Thyroid gland (tissue), 4 donors: ENCODE results near the gene GJC2. TPM values are rescaled to one million over a fixed set of nuclear protein-coding genes. Genes with fewer than 3 reads are reported as not detected.

Source experiments
- DNase-seq, 2 donors: peaks; one replicate each; pipeline ENCODE4 v3.0.0-alpha.2; 2019
- H3K27ac ChIP-seq, 3 donors: fragments of 200-600 bp; sonication (generic); 1 replicate in 2 of 3; 2 replicates in 1 of 3; pipeline ENCODE4 v1.5.1; 2016 to 2019; ENCODE audit warnings: mild to moderate bottlenecking in 1 of 3, moderate library complexity in 1 of 3
- H3K27me3 ChIP-seq: fragments of 200-600 bp; sonication (generic); one replicate; pipeline ENCODE4 v1.5.1; 2019
- H3K36me3 ChIP-seq, 2 donors: fragments of 200-600 bp; sonication (generic); one replicate each; pipeline ENCODE4 v1.5.1; 2016 to 2019
- H3K4me1 ChIP-seq, 2 donors: fragments of 200-600 bp; sonication (generic); one replicate each; pipeline ENCODE4 v1.5.1; 2017 to 2019
- H3K4me3 ChIP-seq, 3 donors: fragments of 200-600 bp; sonication (generic); replicated peaks in 1 of 3; 1 replicate in 2 of 3; 2 replicates in 1 of 3; pipeline ENCODE4 v1.5.1; 2016; ENCODE audit warnings: mild to moderate bottlenecking in 1 of 3
- H3K9me3 ChIP-seq: fragments of 200-600 bp; sonication (generic); one replicate; pipeline ENCODE4 v1.5.1; 2017
- POLR2A ChIP-seq, 2 donors: fragments of 450-650 bp; IDR thresholded peaks; one replicate each; pipeline ENCODE4 v1.6.1; 2017; ENCODE audit warnings: antibody characterized with exemption in 2 of 2, mild to moderate bottlenecking in 2 of 2, moderate library complexity in 1 of 2
- WGBS, 2 donors: methylation state at CpG; one replicate each; pipeline ENCODE4 v1.1.5; 2017; 5-methylcytosine and 5-hydroxymethylcytosine counted together
- intact Hi-C: fragments of 100-400 bp; cut with DNase I; formaldehyde crosslinking; loops from one replicate; pipeline ENCODE4 v1.15.1; 2023
- total RNA-seq, 4 donors: library from RNA; depleted of rRNA; stranded (reverse); fragments of >200 nt; gene quantifications; one replicate each; pipeline ENCODE4 v1.2.3, GENCODE V29; 2016
- TF ChIP-seq, protein P1 (sequence below), 6 experiments: fragments of 200-600 bp in 3 of 6; fragments of 450-650 bp in 3 of 6; sonication (generic) in 3 of 6; IDR thresholded peaks; one replicate each; pipeline ENCODE4 v1.5.1; 2016 to 2019; ENCODE audit warnings: antibody characterized with exemption in 6 of 6, mild to moderate bottlenecking in 2 of 6, inconsistent platforms in 1 of 6, moderate library complexity in 1 of 6

GJC2 gene
- total RNA-seq, 4 donors from 2014 or later: 2.1 to 14.0 (median 3.8) TPM

DNA sequence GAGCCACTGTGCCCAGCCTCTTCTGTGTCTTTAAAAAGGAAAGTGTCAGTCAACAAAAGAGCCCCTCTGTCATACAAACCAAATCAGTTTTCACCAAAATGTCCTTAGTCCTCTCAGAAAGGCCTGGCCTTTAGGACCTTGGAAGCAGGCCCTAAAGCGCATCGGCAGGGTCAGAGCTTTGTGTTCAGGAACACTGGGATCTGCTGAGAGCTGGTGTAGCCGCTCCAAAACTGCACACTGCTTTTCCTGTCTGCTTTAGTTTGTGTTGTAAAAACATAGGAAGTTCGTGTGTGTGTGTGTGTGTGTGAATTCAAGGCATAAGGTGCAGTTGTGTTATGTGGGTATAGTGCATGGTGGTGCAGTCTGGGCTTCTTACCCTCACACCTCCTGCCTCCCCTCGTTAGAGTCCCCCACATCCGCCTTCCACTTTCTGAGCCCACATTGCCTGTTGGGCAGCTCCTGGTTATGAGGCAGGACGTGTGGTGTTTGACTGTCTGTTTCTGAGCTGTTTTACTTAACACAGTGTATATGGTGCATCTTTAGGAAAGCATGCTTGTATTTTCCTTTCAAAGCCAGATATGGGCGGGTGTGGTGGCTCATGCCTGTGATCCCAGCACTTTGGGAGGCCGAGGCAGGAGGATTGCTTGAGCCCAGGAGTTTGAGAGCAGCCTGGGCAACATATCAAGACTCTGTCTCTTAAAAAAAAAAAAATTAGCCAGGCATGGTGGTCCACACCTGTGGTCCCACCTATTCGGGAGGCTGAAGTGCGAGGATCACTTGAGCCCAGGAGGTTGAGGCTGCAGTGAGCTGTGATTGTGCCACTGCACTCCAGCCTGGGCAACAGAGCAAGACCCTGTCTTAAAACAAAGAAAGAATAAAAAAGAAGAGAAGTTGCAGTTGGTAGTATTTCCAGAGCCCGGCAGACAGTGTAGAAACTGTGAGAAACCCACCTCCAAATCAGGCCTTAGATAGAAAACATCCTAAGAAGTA lies 28.3 kb downstream of the GJC2 start:
- Histone ChIP-seq H3K36me3 (peaks cover 7 to 10% of the 10 kb centered on the region in 2 donors), H3K27ac (peak overlapping the region in 2 of 3 donors; percentile 48 to 54), H3K4me1 (peaks cover 0 to 4% of the 10 kb centered on the region in 2 donors), H3K9me3 (no peaks in the 10 kb centered on the region), H3K27me3 (no peaks in the 10 kb centered on the region), H3K4me3 (no peak overlapping the region)
- no peak for DNase-seq
- intact Hi-C loops: no loop called here
- WGBS, 2 donors: 82 to 87% methylated on average over 12 of the region's 12 CpGs
- TF ChIP-seq POLR2A (IDR thresholded peaks at IDR 0.05): no peak
- TF ChIP-seq, protein P1, sequence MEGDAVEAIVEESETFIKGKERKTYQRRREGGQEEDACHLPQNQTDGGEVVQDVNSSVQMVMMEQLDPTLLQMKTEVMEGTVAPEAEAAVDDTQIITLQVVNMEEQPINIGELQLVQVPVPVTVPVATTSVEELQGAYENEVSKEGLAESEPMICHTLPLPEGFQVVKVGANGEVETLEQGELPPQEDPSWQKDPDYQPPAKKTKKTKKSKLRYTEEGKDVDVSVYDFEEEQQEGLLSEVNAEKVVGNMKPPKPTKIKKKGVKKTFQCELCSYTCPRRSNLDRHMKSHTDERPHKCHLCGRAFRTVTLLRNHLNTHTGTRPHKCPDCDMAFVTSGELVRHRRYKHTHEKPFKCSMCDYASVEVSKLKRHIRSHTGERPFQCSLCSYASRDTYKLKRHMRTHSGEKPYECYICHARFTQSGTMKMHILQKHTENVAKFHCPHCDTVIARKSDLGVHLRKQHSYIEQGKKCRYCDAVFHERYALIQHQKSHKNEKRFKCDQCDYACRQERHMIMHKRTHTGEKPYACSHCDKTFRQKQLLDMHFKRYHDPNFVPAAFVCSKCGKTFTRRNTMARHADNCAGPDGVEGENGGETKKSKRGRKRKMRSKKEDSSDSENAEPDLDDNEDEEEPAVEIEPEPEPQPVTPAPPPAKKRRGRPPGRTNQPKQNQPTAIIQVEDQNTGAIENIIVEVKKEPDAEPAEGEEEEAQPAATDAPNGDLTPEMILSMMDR (IDR thresholded peaks at IDR 0.05): no peak

DNA sequence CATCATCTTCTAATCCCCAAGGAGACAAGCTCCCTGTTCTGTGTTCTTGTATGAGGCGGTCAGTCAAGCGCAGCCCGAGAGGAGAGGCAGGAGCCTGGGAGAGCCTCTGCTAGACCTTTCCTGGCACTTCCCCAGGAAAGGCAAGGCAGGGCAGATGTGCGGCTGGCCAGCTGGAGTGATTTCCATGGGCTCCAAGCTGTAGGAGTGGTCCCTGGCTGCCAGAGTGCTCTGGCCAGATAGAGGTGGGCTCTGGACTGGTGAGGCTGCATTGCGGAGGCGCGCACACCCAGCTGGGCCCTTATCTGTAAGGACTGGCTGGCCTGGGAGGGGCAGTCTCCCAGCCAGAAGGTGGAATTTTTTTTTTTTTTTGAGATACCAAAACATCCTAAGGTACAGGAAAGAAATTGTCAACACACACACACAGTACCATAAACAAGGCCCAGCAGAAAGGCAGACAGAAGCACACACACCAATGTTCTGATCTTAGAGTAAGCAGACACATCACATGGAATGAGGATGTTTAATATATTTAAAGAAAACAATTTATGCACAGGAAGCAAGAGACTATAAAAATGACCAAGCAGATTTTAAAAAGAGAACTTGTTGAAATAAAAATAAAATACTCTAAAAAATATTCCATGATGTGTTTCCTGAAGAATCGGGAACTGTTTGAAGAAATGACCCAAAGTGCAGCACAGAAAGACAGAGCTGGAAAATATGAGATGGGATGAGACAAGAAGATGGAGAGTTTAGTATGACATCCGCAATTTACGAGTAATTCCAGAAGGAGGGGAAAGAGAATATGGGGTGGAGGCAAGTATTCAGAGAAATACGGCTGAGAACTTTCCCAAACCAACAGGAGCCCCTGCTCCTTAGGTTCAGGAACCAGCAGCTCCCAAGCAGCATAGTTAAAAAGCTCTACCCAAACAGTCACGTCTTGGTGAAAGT lies 29.3 kb downstream of the GJC2 start:
- Histone ChIP-seq H3K4me1 (peaks cover 0 to 4% of the 10 kb centered on the region in 2 donors), H3K9me3 (no peaks in the 10 kb centered on the region), H3K27me3 (no peaks in the 10 kb centered on the region), H3K4me3 (no peak overlapping the region), H3K36me3 (peaks cover 7 to 10% of the 10 kb centered on the region in 2 donors), H3K27ac (peak overlapping the region; percentile 29 to 54 (median 48))
- DNase-seq: peak; percentile 75 to 80
- intact Hi-C loops: no loop called here
- WGBS, 2 donors: 62 to 65% methylated on average over 12 of the region's 12 CpGs
- TF ChIP-seq, protein P1 (IDR thresholded peaks at IDR 0.05): no peak
- TF ChIP-seq POLR2A (IDR thresholded peaks at IDR 0.05): no peak

DNA sequence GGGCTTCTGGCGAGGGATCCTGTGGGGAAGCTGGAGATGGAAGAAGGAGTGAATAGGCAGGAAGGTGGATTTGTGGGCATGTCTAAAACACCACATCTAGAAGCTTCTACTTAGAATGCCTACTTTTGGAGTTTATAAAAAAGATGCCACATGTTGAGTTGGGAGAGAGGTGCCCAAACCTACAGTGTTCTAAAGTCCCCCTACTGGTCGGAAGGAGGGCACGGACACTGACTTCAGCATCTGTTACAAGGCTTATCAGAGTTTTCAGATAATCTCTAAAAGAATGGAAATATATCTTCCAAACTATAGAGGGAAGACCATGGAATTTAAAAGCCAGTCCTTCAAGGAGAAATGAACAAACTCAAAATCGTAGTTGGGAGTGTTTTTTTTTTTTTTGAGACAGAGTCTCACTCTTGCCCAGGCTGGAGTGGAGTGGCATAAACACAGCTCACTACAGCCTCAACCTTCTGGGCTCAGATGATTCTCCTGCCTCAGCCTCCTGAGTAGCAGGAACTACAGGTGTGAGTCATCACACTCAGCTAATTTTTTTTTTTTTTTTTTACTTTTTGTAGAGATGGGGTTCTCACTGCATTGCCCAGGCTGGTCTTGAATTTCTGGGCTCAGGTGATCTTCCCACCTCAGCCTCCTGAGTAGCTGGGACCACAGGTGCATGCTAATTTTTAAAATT lies 30.7 kb downstream of the GJC2 start:
- no peak for DNase-seq
- no peak overlapping the region for H3K27ac ChIP-seq
- intact Hi-C loops: no loop called here
- no peaks in the 10 kb centered on the region for H3K27me3 ChIP-seq
- 83 to 90% methylated on average over 4 of the region's 4 CpGs for WGBS, 2 donors
- H3K9me3 ChIP-seq: no peaks in the 10 kb centered on the region
- no peak overlapping the region for H3K4me3 ChIP-seq
- peaks cover 0 to 4% of the 10 kb centered on the region in 2 donors for H3K4me1 ChIP-seq
- TF ChIP-seq, protein P1 (IDR thresholded peaks at IDR 0.05): no peak
- TF ChIP-seq POLR2A (IDR thresholded peaks at IDR 0.05): no peak
- peaks cover 2 to 4% of the 10 kb centered on the region in 2 donors for H3K36me3 ChIP-seq

DNA sequence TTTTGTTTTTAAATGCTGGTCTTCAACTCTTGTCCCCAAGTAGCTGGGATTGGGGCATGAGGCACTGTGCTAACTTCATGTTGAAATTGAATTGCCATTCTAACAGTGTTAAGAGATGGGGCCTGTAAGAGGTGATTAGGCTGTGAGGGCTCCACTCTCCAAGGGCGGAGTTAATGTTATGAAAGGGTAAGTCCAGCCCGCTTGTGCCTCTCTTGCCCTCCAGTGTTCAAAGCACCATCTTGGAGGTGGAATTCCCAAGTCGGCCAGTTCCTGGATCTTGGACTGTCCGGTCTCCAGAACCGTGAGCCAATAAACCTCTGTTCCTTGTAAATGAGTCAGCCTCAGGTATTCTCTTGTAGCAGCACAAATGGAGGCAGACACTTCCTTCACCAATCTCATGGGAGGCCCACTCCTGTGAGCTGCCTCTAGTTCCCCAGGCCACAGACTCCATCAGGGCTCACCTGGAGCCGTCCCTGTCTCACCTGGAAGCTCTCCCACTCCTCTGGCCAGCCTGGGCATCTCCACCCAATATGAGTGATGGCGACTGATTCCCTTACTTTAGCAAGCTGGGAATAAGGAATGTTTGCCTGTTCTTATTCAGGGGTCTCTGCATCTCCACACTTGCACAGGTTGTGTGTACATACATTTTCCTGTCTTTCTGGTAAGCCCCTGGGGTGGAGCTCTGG lies 31.4 kb downstream of the GJC2 start:
- DNase-seq: no peak
- WGBS, 2 donors: 88 to 94% methylated on average over 7 of the region's 7 CpGs
- Histone ChIP-seq H3K4me1 (peaks cover 0 to 4% of the 10 kb centered on the region in 2 donors), H3K36me3 (no peaks in the 10 kb centered on the region), H3K9me3 (no peaks in the 10 kb centered on the region), H3K4me3 (no peak overlapping the region), H3K27ac (no peak overlapping the region), H3K27me3 (no peaks in the 10 kb centered on the region)
- intact Hi-C loops: no loop called here
- no peak for TF ChIP-seq POLR2A (IDR thresholded peaks at IDR 0.05)
- TF ChIP-seq, protein P1 (IDR thresholded peaks at IDR 0.05): no peak
